NCI-H1436 (cell line): ENCODE results near the gene NKX2-3.

Source experiments
- DNase-seq: peaks from one replicate; lab custom pipeline; 2025; lab: John Stamatoyannopoulos, UW

Gene NKX2-3

GRCh38 chr10:99539120-99539519 is 6.4 kb downstream of the NKX2-3 start:
- no peak for DNase-seq

- no peak for DNase-seq
Observed at GRCh38 chr10:99539820-99540219, 7.1 kb downstream of the NKX2-3 start.

- DNase-seq = no peak
Observed at GRCh38 chr10:99540306-99540656, 7.5 kb downstream of the NKX2-3 start.

- DNase-seq = no peak
Observed at GRCh38 chr10:99540657-99541531, 8.2 kb downstream of the NKX2-3 start.

GRCh38 chr10:99544322-99544721 is 11.6 kb downstream of the NKX2-3 start:
- no peak for DNase-seq

GRCh38 chr10:99548041-99548530 is 15.3 kb downstream of the NKX2-3 start:
- no peak for DNase-seq

GRCh38 chr10:99551158-99551557 is 18.4 kb downstream of the NKX2-3 start:
- peak; percentile 7 for DNase-seq

GRCh38 chr10:99551616-99552015 is 18.9 kb downstream of the NKX2-3 start:
- DNase-seq = no peak

- DNase-seq = no peak
Observed at GRCh38 chr10:99555371-99555770, 22.6 kb downstream of the NKX2-3 start.

- no peak for DNase-seq
Observed at GRCh38 chr10:99555825-99556523, 23.2 kb downstream of the NKX2-3 start.

- no peak for DNase-seq
Observed at GRCh38 chr10:99557044-99557443, 24.3 kb downstream of the NKX2-3 start.

GRCh38 chr10:99558708-99559107 is 26.0 kb downstream of the NKX2-3 start:
- DNase-seq = no peak

GRCh38 chr10:99560277-99561126 is 27.8 kb downstream of the NKX2-3 start:
- DNase-seq = peak; percentile 1

- DNase-seq = no peak
Observed at GRCh38 chr10:99562631-99563030, 29.9 kb downstream of the NKX2-3 start.

- DNase-seq = no peak
Observed at GRCh38 chr10:99564361-99564760, 31.6 kb downstream of the NKX2-3 start.

GRCh38 chr10:99565166-99565565 is 32.4 kb downstream of the NKX2-3 start:
- DNase-seq = no peak

GRCh38 chr10:99569253-99569939 is 36.7 kb downstream of the NKX2-3 start:
- no peak for DNase-seq

- DNase-seq = no peak
Observed at GRCh38 chr10:99569961-99570360, 37.2 kb downstream of the NKX2-3 start.

- DNase-seq = no peak
Observed at GRCh38 chr10:99571816-99572215, 39.1 kb downstream of the NKX2-3 start.

GRCh38 chr10:99573790-99574189 is 41.0 kb downstream of the NKX2-3 start:
- no peak for DNase-seq

GRCh38 chr10:99579971-99580370 is 47.2 kb downstream of the NKX2-3 start:
- DNase-seq = no peak
